ENCODE measurements around the gene KMT2B. TPM values are rescaled to one million over a fixed set of nuclear protein-coding genes. Genes with fewer than 3 reads are reported as not detected.

Gene KMT2B
- total RNA-seq, 1 experiment from 2014 or later = 54.2 TPM

- no peaks in the 10 kb centered on the region for H3K27me3 Mint-ChIP-seq (ENCODE audit: insufficient read depth, unreplicated experiment)
- no peak for TF ChIP-seq CTCF (IDR thresholded peaks at IDR 0.05; ENCODE audit: insufficient read depth in 1 of 2, low read depth in 1 of 2, low read length in 1 of 2, severe bottlenecking in 1 of 2, unreplicated experiment in 1 of 2)
- POLR2A ChIA-PET = interaction anchor here (0.7 to 1.4 kb wide), 11 partner anchors 8 to 306 kb away, joined by 3 to 12 read pairs (median 4); partner anchors contain the start of genes COX6B1 and THAP8
Measured at GRCh38 chr19:35748106-35749020, 30.6 kb downstream of the KMT2B start, which contains the start of gene LIN37. Gene LIN37, plus strand, starts transcription at chr19:35748576. Its CDS starts 149 bp downstream, at chr19:35748725.

DNA sequence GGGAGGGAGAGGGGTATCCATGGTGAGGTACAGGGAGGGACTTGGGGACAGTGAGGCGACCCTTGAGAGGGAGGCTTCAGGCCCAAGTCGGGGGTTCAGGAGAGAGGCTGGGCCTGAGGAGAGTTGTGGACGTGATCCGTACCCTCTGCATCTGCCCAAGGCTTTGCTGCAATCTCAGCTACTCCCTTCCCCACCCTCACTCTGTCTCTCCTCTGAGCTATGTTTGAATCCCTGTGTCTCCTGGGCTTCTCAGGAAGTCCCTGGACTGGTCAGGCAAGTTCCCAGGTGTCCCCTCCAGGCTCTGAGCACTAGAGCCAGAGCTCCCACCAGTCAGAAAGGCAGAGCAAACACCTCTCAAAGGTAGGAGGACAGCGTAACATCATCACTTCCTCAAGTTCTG, 32.4 kb downstream of the KMT2B start:
- Mint-ChIP-seq H3K27me3 (ENCODE audit: insufficient read depth, unreplicated experiment) (no peaks in the 10 kb centered on the region), H3K9me3 (ENCODE audit: unreplicated experiment) (no peaks in the 10 kb centered on the region), H3K27ac (ENCODE audit: unreplicated experiment) (no peak overlapping the region), H3K4me3 (ENCODE audit: unreplicated experiment) (peak overlapping the region; percentile 89), H3K4me1 (ENCODE audit: low read depth, unreplicated experiment) (peaks cover 18% of the 10 kb centered on the region), H3K36me3 (ENCODE audit: insufficient read depth, unreplicated experiment) (peaks cover 32% of the 10 kb centered on the region)
- CTCF ChIA-PET = interaction anchor here (0.7 kb wide), 1 partner anchor 70 kb away, joined by 6 read pairs; no protein-coding TSS in a partner anchor
- Histone ChIP-seq H3K36me3 (ENCODE audit: control insufficient read depth, insufficient read depth, low read length) (no peaks in the 10 kb centered on the region), H3K27me3 (replicated peaks; ENCODE audit: control insufficient read depth, insufficient read depth, low read length) (no peaks in the 10 kb centered on the region), H3K4me1 (peaks cover 3% of the 10 kb centered on the region; the same call in 1 of the 2 replicates), H3K9me3 (no peaks in the 10 kb centered on the region), H3K4me3 (ENCODE audit: low read depth, low read length) (no peak overlapping the region)
- no TSS peak for BruUV-seq (replicated peaks)
- no peak for DNase-seq
- intact Hi-C loops (cut with micrococcal nuclease; ENCODE audit: unreplicated experiment) = no loop called here
- POLR2A ChIA-PET = no interaction called here
- TF ChIP-seq CTCF (IDR thresholded peaks at IDR 0.05; ENCODE audit: insufficient read depth in 1 of 2, low read depth in 1 of 2, low read length in 1 of 2, severe bottlenecking in 1 of 2, unreplicated experiment in 1 of 2) = no peak

More at GRCh38 chr19:35748106-35749020, 30.6 kb downstream of the KMT2B start, which contains the start of gene LIN37:
- Mint-ChIP-seq H3K4me3 (ENCODE audit: unreplicated experiment) (peak within 1 kb of the TSS; percentile 89), H3K36me3 (ENCODE audit: insufficient read depth, unreplicated experiment) (peaks cover 39% of the 10 kb centered on the region), H3K9me3 (ENCODE audit: unreplicated experiment) (no peaks in the 10 kb centered on the region), H3K27ac (ENCODE audit: unreplicated experiment) (peak within 1 kb of the TSS; percentile 71), H3K4me1 (ENCODE audit: low read depth, unreplicated experiment) (peaks cover 18% of the 10 kb centered on the region)
- DNase-seq = peak; percentile 99
- Histone ChIP-seq H3K4me3 (ENCODE audit: low read depth, low read length) (peak within 1 kb of the TSS; percentile 58), H3K27me3 (replicated peaks; ENCODE audit: control insufficient read depth, insufficient read depth, low read length) (no peaks in the 10 kb centered on the region), H3K9me3 (no peaks in the 10 kb centered on the region), H3K4me1 (peaks cover 7% of the 10 kb centered on the region), H3K36me3 (ENCODE audit: control insufficient read depth, insufficient read depth, low read length) (no peaks in the 10 kb centered on the region)
- intact Hi-C loops (cut with micrococcal nuclease; ENCODE audit: unreplicated experiment) = loop anchor here (1.0 kb wide), 2 partner anchors 10 to 31 kb away; partner anchors contain the start of gene PROSER3
- TSS peak; percentile 24 for BruUV-seq (replicated peaks)
- CTCF ChIA-PET = interaction anchor here (0.5 to 1.5 kb wide), 8 partner anchors 8 to 261 kb away, joined by 3 to 14 read pairs (median 4); no protein-coding TSS in a partner anchor

All from Caco-2 (cell line).